Muscle layer of duodenum (tissue), 2 donors: ENCODE data around the gene VIPR1.

Source experiments
- H3K27ac ChIP-seq: one replicate; pipeline ENCODE4 v1.7.0; 2013; ENCODE audit warnings: mild to moderate bottlenecking, low read length
- H3K27me3 ChIP-seq: one replicate; pipeline ENCODE4 v1.7.0; 2013; ENCODE audit warnings: low read depth, mild to moderate bottlenecking, control low read depth, low read length
- H3K36me3 ChIP-seq, 2 donors: one replicate each; pipeline ENCODE4 v1.7.0; 2013; ENCODE audit warnings: low read length in 2 of 2, control low read depth in 1 of 2, mild to moderate bottlenecking in 1 of 2; ENCODE audit not compliant: insufficient read depth in 2 of 2, control insufficient read depth in 1 of 2
- H3K4me1 ChIP-seq, 2 donors: one replicate each; pipeline ENCODE4 v1.7.0; 2013; ENCODE audit warnings: low read length in 2 of 2, mild to moderate bottlenecking in 2 of 2, control low read depth in 1 of 2, moderate library complexity in 1 of 2; ENCODE audit not compliant: insufficient read depth in 2 of 2, control insufficient read depth in 1 of 2
- H3K4me3 ChIP-seq, 2 donors: one replicate each; pipeline ENCODE4 v1.7.0; 2013; ENCODE audit warnings: low read length in 2 of 2, low read depth in 1 of 2, mild to moderate bottlenecking in 1 of 2
- H3K9me3 ChIP-seq, 2 donors: one replicate each; pipeline ENCODE4 v1.7.0; 2013; ENCODE audit warnings: low read length in 2 of 2, control low read depth in 1 of 2, mild to moderate bottlenecking in 1 of 2; ENCODE audit not compliant: control insufficient read depth in 1 of 2
- donor health status: healthy.

VIPR1 gene

GRCh38 chr3:42497009-42497731, 5.3 kb upstream of the VIPR1 start:
- no peak overlapping the region for H3K4me3 ChIP-seq
- H3K4me1 ChIP-seq = peaks cover 8 to 12% of the 10 kb centered on the region in 2 donors
- no peak overlapping the region for H3K27ac ChIP-seq
- H3K36me3 ChIP-seq = no peaks in the 10 kb centered on the region
- H3K9me3 ChIP-seq = no peaks in the 10 kb centered on the region
- H3K27me3 ChIP-seq = peaks cover 17% of the 10 kb centered on the region

DNA sequence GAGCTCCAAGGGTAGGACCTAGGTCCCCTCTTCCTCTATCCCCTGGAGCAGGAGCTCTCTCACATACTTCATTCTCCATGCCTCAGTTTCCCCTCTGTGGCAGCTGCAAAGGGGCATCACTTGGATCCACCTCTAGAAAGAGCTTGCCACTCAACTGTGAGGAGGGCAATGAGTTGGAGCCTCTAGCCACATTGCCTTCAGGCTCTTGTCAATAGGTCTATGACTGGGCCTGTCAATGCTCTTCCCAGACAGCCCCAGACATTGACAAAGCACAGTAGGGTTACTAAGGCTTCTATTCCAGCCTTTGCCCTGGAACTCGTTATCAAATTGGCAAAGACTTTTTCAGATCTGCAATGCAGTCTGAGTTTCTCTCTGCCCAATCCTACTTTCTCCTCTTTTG, 4.4 kb upstream of the VIPR1 start:
- Histone ChIP-seq H3K36me3 (no peaks in the 10 kb centered on the region), H3K9me3 (no peaks in the 10 kb centered on the region), H3K27me3 (peaks cover 18% of the 10 kb centered on the region), H3K27ac (no peak overlapping the region), H3K4me3 (no peak overlapping the region), H3K4me1 (peaks cover 9 to 19% of the 10 kb centered on the region in 2 donors)

GRCh38 chr3:42498791-42499477, 3.5 kb upstream of the VIPR1 start:
- Histone ChIP-seq H3K4me3 (no peak overlapping the region), H3K4me1 (peaks cover 9 to 19% of the 10 kb centered on the region in 2 donors), H3K36me3 (no peaks in the 10 kb centered on the region), H3K27ac (no peak overlapping the region), H3K27me3 (peaks cover 18% of the 10 kb centered on the region), H3K9me3 (no peaks in the 10 kb centered on the region)

DNA sequence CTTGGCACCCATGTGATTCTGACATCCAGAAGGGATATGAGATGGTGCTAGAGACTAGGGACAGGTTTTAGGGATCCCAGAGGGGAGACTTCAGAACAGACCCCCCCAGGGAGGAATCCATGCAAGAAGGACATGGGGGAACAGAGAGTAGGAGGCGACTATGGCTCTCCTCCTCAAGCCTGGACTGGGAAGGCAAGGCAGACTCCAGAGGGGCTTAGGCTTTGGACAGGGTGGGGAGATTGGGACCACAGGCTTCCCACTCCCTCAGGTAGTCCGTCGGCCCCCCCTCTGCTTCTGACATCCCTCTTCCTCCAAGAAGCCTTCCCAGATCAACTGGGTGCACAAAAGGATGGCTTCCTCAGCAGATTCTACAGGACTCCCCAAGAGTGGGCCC, 3.0 kb upstream of the VIPR1 start:
- Histone ChIP-seq H3K27ac (no peak overlapping the region), H3K9me3 (no peaks in the 10 kb centered on the region)

GRCh38 chr3:42500091-42500490, 2.4 kb upstream of the VIPR1 start:
- Histone ChIP-seq H3K36me3 (no peaks in the 10 kb centered on the region), H3K4me1 (peaks cover 9 to 19% of the 10 kb centered on the region in 2 donors), H3K27me3 (peaks cover 18% of the 10 kb centered on the region), H3K4me3 (no peak overlapping the region), H3K27ac (no peak overlapping the region), H3K9me3 (no peaks in the 10 kb centered on the region)

More for the DNA sequence above, 3.0 kb upstream of the VIPR1 start:
- Histone ChIP-seq H3K4me1 (peaks cover 9 to 19% of the 10 kb centered on the region in 2 donors), H3K27me3 (peaks cover 18% of the 10 kb centered on the region), H3K4me3 (no peak overlapping the region), H3K36me3 (no peaks in the 10 kb centered on the region)

DNA sequence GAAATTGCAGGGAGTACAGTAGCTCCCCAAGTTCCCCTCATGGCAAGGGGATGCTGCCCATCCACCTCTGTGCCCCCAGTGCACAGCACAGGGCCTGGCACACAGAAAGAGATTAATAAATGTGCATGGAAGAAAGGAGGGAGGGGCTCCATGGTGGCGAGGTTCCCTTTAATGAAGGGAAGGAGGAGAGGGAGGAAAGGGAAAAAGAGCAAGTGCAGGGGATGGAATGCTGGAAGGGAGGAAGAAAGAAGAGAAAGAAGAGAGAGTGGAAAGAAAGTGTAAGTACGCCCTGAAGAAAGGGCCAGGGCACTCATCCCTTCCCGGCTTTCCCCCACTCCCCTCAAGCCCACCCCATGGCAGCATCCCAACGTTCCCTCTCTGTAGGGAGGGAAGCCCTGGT, 1.5 kb upstream of the VIPR1 start:
- H3K4me3 ChIP-seq = no peak overlapping the region
- H3K27ac ChIP-seq = no peak overlapping the region
- peaks cover 9 to 19% of the 10 kb centered on the region in 2 donors for H3K4me1 ChIP-seq
- H3K9me3 ChIP-seq = no peaks in the 10 kb centered on the region
- no peaks in the 10 kb centered on the region for H3K36me3 ChIP-seq
- peaks cover 18% of the 10 kb centered on the region for H3K27me3 ChIP-seq

DNA sequence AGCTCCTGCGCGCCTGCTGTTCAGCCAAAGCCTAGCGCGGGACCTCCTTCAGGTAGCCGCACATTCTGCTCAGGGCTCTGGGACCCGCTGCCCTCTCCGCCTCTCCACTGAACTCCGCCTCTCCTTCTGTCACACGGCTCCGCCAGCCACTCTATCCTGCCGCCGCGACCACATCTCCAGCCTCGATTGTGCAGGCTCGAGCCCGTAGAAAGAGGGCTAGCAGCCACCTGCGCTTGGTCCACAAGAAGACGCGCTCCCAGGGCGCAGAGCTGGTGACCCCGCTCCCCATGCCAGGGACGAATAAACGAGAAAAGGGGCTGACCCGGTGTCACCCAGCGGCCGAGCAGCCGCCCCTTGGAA, 1.1 kb upstream of the VIPR1 start:
- Histone ChIP-seq H3K36me3 (no peaks in the 10 kb centered on the region), H3K27me3 (peaks cover 18% of the 10 kb centered on the region), H3K9me3 (no peaks in the 10 kb centered on the region), H3K4me3 (peak overlapping the region; percentile 65 to 68), H3K4me1 (peaks cover 9 to 19% of the 10 kb centered on the region in 2 donors), H3K27ac (no peak overlapping the region)

DNA sequence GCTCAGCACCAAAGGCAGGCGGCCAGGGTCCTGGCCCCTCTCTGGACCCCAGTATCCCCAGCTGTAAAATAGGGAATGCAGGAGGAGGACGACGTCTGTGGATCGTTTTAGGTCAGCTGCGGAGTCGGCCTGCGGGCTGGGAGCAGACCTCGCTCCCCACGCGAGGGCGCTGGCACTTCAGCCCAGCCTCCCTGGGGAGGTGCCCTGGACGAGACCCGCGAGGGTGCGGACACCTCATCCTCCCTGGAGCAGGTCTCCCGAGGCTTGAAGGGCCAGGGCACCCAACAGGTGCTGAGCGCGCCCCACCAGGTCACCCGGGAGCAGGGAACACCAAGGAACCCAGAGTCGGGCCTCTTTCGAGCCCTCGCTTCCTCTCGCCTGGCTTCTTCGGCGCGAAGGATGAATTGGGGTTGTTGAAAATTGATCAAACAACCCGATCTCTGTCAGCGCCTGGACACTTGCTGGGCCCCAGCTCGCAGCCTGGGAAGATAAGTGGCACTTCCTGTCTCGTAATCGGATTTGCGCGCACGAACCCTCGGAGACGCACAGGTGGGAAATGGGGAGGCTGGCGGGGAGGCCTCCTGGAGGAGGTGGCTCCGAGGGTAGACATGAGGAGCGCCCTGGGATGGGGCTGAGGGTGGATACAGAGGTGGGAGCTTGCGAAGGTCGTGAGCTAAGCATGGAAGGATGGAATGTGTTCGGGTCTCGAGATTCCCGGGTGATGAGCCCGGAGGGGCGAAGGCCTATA, 588 bp upstream of the VIPR1 start:
- peaks cover 18% of the 10 kb centered on the region for H3K27me3 ChIP-seq
- no peak overlapping the region for H3K27ac ChIP-seq

DNA sequence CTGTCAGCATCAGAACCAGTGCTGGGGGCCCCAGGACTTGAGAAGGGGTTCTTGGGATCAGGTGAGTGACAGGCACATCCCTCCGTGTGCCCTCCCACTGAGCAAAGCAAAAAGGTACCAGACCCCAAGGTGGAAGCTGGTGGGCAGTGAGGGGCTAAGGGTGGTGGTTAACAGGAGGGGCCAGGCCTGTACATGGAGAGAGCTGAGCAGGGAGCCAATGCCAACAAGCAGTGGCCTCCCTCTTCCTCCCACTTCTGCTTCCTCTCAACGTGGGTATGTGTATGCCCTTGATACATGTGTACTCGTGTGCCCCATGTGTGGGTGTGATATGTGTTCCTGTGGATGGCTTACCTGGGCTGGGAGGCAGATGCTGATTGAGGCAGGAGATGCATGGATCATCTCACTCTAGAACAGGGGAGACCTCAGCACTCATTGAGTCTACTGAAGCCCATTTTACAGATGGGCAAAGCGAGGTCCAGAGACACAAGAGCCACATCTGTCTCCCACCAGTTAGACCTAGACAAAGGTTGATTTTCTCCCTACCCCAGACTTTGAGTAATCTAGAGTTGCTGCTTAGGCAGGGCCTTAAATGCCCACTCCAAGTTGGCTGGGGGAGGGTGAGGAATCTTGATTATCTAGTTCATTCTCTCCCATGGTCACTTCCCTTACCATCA, 945 bp downstream of the VIPR1 start:
- peaks cover 9 to 19% of the 10 kb centered on the region in 2 donors for H3K4me1 ChIP-seq
- no peaks in the 10 kb centered on the region for H3K36me3 ChIP-seq
- peak overlapping the region in 1 of 2 donors; percentile 40 for H3K4me3 ChIP-seq
- peaks cover 18% of the 10 kb centered on the region for H3K27me3 ChIP-seq
- H3K9me3 ChIP-seq = no peaks in the 10 kb centered on the region
- peak overlapping the region; percentile 52 for H3K27ac ChIP-seq

More for the DNA sequence above, 588 bp upstream of the VIPR1 start:
- Histone ChIP-seq H3K9me3 (no peaks in the 10 kb centered on the region), H3K4me1 (peaks cover 9 to 19% of the 10 kb centered on the region in 2 donors), H3K36me3 (no peaks in the 10 kb centered on the region), H3K4me3 (peak overlapping the region; percentile 65 to 68)

DNA sequence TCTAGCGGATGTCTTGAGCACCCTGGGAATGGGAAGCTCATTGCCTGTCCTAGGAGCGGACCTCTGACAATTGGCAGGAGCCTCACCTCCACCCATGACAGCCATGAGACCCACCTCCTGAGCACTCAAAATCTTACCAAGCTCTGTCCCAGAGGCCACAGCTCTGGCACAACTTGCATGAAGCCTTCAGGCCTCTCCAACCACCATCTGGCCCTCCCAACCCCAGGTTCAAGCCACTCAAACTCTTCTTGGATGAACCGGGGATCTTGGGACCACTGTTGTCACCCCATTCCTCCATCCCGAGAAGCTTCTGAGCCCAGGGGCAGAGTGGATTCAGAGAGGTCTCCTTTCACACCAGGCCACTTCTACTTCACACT, 1.5 kb downstream of the VIPR1 start:
- Histone ChIP-seq H3K27me3 (peaks cover 13% of the 10 kb centered on the region), H3K36me3 (no peaks in the 10 kb centered on the region), H3K9me3 (no peaks in the 10 kb centered on the region), H3K27ac (peak overlapping the region; percentile 52), H3K4me3 (no peak overlapping the region), H3K4me1 (peaks cover 9 to 19% of the 10 kb centered on the region in 2 donors)
